HG03060 (cell line): Measurements from ENCODE around the gene SPIN1.

ENCODE experiments used
- ATAC-seq: cut with Tn5 transposase; IDR thresholded peaks from one replicate; pipeline ENCODE4 v1.9.1; 2021; ENCODE audit warnings: low read depth, moderate number of reproducible peaks; ENCODE audit not compliant: unreplicated experiment

Gene SPIN1

DNA sequence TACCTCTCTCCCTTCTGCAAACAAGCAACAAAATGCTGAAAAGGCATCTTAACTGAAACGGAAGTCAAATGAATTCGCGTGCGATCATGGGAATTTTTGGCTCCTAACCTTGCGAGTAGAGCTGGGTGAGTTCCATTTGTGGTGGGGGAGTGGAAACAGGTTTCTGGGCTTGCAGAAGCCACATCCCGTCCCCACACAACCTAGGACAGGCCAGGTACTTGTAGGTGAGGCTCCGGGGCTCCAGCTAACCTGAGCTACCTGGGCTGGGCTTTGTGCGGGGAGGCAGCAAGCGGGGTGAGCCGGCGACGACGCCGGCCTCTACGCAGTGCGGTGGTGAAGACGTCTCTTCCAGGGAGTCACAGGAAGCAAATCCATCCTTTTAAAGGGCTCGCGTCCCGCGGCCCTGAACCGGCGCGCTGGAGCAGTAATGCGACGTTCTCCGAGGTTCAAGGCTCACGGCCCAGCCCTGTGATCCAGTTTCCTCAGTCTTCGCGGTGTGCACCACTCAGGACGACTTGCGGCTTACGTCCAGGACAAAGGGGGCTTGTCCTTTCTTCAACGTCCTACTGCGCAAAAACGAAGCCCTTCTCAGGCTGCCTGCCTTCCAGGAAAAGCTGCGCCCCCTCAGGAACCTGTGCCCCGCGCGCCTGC, 567 bp upstream of the SPIN1 start:
- ATAC-seq, result peak; percentile 4

DNA sequence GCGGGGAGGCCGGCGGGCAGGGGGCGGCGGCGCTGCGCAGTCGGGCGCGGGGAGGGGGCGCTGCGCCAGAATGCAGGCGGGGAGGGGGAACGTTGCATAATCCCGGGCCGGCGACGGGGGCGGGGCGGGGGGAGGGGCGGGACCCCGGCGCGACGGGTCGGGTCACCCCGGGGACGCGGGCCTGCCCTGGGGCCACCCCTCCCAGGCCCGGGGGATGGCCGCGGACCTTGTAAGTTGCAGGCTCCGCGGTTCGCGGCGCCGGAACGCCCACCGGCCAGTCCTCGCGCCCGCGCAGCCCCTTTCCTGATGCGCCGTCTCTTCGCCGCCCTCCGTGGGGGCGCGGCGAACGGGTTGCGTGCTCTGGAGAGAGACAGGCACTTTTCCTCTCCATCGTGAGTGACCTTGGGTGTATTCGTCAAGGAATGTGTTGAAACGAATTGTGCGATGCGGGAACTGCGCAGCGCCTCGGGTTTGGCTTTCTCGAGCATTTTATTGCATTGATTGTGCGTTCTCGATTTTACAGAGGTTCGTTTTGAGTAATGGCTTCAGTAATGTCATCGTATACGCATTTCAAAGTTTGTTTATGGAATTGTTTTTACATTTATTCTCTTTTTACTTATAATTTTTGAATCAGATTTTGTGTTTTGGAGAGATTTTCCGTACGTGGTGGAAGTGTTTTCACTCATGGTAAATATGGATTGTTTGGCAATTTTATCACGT, 802 bp downstream of the SPIN1 start:
- no peak for ATAC-seq

DNA sequence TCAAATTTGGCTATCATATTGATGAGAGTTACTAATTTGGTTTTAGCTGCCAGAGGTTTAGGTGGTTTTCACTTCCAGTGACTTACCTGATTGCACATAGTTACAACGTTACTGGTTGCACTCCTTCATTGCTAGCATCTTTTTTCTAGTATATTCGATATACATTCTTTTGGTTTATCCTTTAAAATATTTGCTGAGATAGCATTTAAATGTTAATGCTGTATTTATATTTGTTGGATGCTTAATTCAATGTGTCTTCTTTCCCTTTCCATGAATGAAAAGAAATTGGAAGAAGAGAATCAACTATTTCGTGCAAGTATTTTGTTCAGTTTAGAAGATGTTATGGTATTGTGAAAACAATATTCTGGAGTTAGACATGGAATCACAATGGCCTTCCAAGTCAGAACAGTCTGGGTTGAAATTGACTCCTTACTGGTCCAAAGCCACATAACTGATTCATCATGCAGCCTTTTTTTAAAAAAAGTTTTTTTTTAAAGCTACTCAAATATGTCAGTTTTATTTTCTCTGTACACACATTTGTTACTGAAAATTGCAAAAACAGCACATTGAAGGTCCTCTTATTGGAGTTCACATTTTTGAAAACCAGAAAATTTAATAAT, 2.2 kb downstream of the SPIN1 start:
- ATAC-seq, result no peak

DNA sequence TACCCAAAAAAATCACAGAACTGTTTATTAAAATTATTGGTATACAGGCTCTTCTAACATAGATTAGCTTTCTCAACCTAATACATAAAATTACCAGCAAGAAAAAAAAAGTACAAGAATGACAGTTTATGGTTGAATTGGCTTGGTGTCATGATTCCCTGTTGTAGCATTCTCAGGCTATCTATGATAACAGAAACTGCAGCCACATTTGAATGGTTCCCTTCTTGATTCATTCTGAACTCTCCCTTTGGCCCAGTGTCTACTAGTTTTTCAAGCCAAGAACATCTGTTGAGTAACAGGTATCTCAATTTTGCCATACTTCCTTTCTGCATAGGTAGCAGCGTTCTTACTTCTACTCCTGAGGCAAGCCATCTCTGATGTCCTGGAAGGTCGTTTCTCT, 3.0 kb downstream of the SPIN1 start:
- ATAC-seq, result no peak

DNA sequence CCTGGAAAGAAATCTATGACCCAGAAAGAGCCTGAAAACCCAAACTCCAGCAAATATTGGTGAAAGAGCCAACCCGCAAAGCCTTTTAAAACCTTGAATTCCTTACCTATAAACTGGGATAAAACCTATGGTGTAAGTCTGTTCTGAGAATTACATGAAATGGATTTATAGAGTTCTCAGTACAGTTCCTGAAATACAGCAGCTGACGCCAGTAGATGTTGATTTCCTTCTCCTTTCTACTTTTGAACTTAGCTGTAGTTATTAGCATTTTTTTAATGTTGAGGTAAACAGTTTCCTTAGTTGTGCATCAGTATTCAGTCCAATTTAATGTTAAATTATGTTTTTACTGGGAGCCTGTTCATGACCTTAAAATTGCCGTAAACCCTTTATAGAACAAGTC, 3.7 kb downstream of the SPIN1 start:
- no peak for ATAC-seq

DNA sequence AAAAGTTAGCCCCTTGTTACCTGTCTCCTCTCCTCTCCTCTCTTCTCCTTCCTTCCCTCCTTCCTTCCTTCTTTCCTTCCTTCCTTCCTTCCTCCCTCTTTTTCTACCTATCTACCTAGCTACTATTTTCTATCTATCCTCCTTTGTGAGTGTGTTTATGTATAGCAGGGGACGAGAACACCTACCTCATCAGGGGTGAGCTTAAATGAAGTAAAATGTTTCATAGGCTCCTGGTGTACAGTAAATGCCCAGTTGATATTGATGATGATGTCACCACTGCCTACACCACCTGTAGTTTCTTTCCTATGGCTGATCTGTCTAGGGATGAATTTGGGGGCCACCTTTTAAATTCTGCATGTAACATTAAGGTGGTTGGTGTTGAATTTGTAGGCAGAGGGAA, 4.3 kb downstream of the SPIN1 start:
- no peak for ATAC-seq

DNA sequence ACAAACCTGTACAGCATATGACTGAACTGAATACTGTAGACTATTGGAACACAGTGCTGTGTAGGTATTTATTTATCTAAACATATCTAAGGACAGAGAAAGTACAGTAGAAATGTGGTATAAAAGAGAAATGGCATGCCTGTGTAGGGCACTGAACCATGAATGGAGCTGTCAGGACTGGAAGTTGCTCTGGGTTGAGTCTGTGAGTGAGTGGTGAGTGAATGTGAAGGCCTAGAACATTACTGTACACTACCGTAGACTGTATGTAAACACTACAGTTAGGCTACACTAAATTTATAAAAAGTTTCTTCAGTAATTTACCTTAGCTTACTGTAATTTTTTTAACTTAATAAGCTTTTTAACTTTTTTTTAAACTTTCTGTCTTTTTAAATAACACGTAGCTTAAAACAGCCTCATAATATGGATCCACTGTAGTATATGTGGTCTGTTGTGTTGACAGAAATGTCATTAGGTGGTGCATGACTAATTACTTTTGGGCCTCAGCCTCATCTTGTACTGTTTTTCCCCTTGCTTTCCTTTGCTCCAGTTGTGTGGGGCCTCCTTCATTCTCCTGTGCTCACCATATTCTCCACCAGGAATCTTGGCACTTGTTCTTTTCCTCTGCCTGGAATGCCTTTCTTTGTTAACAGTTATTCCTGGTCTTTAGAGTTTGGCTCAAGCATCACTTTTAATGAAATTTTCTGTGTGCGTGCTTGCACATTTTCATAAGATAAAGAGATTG, 8.8 kb downstream of the SPIN1 start:
- ATAC-seq, result no peak

DNA sequence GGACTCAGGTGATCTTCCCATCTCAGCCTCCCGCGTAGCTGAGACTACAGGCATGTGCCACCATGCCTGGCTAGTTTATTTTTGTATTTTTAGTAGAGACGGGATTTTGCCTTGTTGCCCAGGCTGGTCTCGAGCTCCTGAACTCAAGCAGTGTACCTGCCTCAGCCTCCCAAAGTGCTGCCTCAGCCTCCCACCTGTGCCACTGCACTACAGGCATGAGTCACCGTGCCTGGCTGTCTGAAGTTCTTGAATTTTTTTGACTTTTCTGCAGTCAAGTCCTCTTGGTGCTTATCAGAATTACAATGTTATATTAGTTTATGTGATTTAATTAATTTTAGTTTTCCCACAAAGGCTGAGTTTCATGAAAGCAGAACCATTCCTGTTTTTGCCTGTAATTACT, 9.8 kb downstream of the SPIN1 start:
- no peak for ATAC-seq

DNA sequence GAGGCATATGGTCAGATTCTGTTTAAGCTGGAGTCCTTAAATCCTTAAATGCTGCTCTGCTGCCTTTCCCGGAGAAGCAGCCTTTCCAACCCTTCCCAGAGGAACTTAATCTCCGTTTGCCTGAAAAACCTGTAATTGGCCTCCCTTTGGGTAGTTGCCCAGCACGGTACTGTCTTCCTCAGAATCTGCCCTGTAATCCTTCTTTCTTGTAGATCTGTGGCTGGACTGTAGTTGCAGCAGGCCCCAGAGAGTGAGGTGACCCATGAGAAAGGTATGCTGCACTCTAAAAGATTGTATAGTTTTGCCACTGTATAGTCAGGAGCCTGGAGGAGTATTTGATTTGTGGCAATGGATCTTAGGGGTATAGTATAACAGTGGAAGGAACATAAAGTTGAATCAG, 11.7 kb downstream of the SPIN1 start:
- ATAC-seq, result no peak

DNA sequence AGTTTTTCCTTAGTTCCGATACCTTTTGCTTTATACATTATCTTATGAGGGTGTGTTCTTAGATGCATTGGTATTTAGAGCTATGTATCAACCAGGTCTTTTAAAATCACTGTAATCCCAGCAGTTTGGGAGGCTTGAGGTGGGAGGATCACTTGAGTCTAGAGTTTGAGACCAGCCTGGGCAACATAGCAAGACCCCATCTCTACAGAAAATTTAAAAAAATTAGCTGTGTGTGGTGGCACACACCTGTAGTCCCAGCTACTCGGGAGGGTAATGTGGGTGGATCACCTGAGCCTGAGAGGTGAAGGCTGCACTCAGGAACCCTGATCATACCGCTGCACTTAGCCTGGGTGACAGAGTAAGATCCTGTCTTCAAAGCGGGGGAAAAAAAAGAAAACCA, 15.1 kb downstream of the SPIN1 start:
- no peak for ATAC-seq

DNA sequence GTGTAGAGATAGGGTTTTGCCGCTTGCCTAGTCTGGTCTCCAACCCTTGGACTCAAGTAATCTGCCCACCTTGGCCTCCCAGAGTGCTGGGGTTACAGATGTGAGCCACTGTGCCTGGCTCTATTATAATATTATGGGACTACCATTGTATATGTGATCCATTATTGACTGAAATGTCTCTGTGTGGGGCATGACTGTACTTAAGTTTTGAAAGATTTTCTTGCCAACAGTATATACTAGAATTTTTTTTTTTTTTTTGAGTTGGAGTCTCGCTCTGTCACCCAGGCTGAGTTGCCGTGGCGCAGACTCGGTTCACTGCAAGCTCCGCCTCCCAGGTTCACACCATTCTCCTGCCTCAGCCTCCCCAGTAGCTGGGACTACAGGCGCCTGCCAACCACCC, 17.8 kb downstream of the SPIN1 start:
- ATAC-seq, result no peak

DNA sequence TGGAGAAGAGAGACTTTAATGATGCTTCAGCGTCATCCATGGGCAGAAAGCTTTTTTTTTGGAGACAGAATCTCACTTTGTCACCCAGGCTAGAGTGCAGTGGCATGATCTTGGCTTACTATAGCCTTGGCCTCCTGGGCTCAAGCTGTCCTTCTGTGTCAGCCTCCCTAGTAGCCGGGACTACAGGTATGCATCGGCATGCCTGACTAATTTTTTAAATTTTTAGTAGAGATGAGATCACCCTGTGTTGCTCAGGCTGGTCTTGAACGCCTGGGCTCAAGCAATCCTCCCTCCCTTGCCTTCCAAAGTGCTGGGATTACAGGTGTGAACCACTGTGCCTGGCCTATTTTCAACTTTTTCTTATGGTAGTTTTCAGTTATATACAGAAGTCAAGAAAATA, 23.2 kb downstream of the SPIN1 start:
- no peak for ATAC-seq

DNA sequence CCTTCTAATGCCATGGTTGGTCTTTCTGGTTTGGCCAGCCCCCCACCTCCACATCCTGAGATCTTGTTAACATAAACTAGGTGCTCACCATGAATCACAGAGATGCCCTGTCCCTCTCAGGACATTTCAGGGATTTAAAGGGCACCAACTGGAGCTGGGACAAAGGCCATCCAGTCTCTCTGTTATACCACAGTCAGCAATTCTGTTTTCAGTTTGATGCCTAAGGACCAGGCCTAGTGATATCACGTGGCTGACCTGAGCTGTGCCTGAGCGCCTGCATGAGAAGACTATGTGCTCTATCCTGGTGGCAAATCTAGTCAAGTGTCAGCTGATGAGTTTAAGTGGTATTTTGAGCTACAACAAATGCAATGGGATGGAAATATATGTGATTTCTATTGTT, 26.1 kb downstream of the SPIN1 start:
- no peak for ATAC-seq

DNA sequence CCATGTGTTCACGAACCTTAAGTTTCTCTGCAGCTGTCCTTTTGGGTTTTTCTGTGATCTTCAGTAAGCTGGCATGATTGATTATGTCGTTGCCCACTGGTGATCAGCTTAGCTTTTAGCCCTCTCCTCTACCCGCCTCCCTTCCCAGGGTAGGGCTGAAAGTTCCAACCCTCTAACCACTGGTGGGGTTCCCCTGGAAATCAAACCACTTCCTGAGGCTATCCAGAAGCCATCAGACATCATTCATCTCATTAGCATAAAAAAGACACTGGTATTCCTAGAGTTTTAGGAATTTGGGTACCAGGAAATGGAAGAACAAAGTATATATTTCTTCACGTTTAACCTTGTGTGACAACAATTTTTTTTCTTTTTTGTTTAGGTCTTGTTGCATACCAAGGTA, 29.8 kb downstream of the SPIN1 start:
- no peak for ATAC-seq

DNA sequence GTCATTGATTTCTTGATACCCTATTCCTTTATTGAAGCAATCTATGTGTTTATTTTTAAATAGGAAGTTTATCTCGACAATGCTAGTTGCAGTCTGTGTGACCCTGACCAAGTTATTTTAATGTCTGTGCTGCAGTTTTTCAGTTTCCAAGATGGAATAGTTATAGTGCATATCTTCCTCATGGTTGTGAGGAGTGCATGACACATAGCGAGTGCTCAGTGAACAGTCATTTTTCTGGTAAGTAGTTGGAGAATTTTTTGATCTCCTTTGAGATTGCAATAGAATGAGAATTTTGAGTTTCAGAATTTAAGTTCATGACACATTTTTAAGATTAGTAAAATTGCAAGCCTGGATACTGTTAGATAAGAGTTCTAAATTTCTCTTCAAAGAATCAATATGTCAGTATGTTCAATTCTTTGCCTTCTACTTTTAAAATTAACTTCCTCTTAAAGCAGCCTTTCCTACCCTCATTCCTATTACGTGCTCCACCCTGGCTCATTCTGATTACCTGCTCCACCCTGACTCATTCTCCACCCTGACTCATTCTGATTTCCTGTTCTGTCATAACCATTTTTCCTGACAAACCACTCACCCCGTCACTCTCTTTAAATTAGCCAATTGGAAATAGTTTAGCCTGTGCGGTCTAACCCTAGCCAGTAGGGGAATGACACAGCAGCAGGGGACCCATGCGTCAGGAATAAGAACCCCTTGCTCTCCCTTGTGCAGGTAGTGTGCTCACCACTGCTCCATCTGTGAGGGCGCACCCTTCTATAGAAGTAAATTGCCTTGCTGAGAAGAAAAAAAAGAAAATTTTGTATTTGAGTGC, 30.7 kb downstream of the SPIN1 start:
- ATAC-seq, result no peak

DNA sequence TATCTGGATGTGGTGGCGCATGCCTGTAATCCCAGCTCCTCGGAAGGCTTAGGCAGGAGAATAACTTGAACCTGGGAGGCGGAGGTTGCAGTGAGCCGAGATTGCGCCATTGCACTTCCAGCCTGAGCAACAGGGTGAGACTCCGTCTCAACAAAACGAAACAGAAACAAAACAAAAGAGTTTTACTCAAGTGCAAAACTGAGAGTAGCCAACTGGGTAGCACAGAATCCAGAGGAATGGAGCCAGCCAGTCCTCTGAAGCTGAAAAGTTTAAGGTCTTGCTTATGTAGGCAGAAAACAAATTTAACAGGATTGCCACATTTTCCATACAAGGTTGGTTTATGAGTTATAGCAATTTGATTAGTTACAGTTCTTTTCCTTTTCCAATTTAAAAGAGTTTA, 32.0 kb downstream of the SPIN1 start:
- no peak for ATAC-seq

DNA sequence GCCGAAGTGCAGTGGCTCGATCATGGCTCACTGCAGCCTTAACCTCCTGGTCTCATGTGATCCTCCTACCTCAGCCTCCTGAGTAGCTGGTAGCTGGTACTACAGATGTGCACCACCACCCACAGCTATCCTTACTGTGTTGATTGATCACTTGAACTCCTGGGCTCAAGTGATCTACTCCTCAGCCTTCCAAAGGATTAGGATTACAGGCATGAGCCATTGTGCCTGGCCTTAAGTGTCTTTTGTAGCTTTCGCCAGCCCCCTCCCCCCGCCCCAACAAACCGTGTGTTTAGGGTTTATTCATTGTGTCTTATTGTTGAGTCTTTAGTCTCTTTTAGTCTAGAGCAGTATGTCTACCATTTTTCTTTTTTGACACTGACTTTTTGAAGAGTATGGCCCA, 33.1 kb downstream of the SPIN1 start:
- ATAC-seq, result no peak

DNA sequence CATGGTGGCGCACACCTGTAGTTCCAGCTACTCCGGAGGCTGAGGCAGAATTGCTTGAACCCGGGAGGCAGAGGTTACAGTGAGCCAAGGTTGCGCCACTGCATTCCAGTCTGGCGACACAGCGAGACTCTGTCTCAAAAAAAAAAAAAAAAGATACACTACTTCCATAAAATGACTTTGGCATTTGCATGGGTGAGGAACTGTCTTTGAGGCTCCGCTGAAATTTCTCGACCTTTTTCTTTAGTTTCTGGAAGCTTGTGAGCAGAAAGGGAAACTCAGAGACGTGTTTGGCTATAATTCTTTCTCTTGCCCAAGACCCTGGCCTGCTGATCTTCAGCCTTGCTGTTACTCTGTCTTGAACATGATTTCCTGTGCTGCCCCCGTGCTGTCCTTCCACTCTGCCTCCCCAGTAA, 37.3 kb downstream of the SPIN1 start:
- no peak for ATAC-seq

DNA sequence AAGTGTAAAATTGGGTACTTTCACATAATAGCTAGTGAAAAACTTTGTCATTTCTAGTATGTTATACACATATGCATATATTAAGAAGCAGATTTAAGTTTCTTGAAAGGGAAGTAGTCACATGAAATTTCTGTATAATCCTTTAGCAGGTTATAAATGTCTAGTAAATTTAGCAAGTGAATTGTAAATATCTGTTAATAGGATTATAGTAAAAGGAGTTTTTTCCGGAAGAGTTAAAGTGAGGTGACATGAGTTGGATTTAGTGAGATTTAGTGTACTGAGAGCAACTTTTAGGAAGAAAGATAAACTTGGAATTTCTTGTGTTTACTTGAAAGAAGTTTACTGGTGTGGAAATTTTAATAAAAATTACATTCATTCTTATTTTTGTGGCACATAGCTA, 38.4 kb downstream of the SPIN1 start:
- no peak for ATAC-seq

DNA sequence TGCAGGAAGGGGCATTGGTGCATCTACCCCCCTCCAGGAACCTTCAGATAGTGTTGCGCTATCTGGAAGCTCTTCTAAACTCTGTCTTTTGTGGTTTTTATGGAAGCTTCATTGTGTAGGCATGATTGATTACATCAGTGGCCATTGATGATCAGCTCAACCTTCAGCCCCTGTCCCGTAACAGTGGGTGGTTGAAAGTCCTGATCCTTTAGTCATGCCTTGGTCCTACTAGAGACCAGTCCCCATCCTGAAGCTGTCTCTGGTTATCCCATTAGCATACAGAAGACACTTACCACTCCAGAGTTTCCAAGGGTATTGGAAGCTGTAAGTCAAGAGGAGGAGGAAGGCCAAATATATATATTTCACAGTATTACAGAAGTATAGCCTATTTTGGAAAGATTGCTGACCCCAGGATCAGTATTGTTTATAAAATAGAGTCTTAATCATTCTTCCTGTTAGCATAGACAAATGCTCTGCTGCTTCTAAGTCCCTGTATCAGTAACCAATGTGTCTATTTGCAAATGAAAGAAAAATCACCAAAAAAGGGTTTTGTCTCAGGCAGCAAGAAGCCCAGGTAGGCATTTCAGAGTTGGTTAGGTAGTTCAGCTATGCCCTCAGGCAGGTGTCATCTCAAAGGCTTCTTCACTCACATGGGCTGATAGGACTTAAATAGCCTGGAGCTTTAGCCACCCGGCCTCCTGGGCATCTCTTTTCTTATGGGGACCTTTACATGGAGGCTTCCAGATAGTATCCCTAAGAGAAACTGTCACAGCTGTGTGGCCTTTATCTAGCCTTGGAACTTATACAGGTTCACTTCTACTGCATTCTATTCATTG, 41.6 kb downstream of the SPIN1 start:
- no peak for ATAC-seq
